Stimulated activated CD8-positive, alpha-beta memory T cell treated with anti-CD3 and anti-CD28 coated beads, Interleukin-2, amount 100 ng/mL, for 48 hours (primary cell): ENCODE data around the gene WDR4.
"Not testable (repeated sequence)": the region's sequence is repeated elsewhere in the genome, so short reads cannot be mapped to it uniquely, and the experiment has no call there.

Source experiments
- DNase-seq, 2 donors: peaks; one replicate each; pipeline ENCODE4 v3.0.0-alpha.2; 2020; ENCODE audit warnings: low read depth in 2 of 2

WDR4 gene

GRCh38 chr21:42852925-42853570 lies 26.3 kb downstream of the WDR4 start:
- DNase-seq = no peak

- DNase-seq = no peak
Measured at GRCh38 chr21:42851812-42852665, 27.3 kb downstream of the WDR4 start.

GRCh38 chr21:42850866-42851391 lies 28.4 kb downstream of the WDR4 start:
- DNase-seq = peak in 1 of 2 donors; percentile 28

GRCh38 chr21:42850463-42850862 lies 28.9 kb downstream of the WDR4 start:
- DNase-seq = no peak

- no peak for DNase-seq
Measured at GRCh38 chr21:42849759-42850412, 29.5 kb downstream of the WDR4 start.

DNA sequence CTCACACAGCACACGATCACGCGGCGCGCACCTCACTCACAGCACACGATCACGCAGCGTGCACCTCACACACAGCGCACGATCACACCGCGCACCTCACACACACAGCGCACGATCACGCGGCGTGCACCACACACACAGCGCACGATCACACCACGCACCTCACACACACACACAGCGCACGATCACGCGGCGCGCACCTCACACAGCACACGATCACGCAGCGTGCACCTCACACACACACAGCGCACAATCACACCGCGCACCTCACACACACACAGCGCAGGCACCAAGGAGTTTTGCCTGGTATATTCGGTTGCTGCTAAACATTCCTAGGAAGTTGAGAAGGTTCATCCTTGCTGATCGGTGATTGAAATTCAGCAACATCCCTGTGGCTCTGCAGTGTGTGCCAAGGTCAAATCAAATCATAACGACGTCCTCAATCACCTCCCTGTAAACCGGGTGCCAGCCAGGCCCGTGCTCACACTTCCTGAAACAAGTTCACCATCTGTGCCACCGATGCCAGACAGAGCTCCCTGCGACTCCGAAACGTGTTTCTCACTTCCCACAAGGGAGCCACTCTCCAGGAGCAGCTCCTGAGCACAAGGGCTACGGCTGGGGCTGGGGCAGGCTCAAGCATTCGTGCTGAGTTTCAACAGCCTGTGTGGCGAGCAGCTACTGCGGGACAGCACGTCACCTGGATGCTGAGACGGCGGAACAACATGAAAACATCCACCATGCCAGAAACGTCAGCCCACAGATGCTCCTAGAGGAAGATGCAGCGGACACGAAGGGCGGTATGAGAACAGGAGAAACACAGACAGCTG lies 30.2 kb downstream of the WDR4 start:
- DNase-seq = no peak

DNA sequence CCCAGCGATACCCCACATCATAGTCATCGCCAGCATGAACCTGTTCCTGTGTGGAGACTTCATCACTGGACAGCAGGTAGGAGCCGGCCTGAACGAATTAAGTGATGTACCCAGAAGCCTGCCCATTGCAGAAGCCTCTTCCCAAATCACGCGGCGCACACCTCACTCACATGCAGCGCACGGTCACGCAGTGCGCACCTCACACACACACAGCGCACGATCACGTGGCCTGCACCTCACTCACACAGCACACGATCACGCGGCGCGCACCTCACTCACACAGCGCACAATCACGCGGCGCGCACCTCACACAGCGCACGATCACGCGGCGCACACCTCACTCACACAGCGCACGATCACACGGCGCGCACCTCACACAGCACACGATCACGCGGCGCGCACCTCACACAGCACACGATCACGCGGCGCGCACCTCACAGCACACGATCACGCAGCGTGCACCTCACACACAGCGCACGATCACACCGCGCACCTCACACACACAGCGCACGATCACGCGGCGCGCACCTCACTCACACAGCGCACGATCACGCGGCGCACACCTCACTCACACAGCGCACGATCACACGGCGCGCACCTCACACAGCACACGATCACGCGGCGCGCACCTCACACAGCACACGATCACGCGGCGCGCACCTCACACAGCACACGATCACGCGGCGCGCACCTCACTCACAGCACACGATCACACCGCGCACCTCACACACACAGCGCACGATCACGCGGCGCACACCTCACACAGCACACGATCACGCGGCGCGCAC lies 31.0 kb downstream of the WDR4 start:
- not testable (repeated sequence) for DNase-seq

- DNase-seq = no peak
Measured at GRCh38 chr21:42847726-42848125, 31.6 kb downstream of the WDR4 start.

DNA sequence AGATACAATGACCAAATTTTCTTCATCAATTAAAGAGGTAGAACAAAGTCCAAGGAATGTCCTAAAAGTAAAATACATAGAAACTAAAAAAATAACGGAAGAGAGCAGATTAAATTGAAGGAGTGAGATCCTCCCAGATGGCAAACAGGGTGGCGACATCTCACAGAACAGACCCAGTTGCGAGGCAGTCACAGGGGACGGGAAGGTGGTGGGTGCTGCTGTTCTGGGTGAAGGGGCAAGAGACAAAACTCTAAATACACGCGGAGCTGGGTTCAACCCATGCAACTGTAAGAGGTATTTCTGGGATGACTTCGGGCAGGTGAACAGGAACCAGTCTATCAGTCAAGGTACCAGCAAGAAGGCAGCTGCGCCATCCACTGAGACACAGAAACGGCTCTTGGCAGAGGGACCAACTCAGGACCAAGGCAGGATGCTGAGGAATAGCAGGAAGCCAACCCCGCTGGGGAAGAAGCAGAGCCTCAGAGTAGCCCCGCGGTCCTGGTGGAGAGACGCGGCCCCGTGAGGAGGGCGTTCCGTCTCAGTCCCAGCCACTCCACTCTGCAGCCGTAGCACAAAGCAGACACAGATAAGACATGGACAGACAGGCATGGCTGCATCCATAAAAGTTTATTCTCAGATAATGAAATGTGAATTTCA lies 32.2 kb downstream of the WDR4 start:
- no peak for DNase-seq

DNA sequence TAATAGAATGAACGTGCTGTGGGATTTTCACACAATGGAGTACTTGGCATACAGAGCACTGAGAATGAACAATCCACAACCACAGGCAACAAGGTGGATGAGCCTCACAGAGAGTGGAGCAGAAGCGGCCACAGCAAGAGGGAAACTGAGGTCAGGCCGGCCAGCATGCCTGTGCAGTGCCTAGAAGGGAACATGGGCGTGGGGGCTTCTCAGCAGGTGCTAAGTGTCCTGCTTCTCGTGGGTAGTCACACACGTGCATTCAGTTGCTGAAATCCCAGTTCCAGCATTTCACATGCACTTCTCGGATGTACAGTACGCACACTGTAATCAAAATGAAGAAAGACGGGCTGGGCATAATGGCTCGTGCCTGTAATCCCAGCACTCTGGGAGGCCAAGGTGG lies 33.1 kb downstream of the WDR4 start:
- no peak for DNase-seq

DNA sequence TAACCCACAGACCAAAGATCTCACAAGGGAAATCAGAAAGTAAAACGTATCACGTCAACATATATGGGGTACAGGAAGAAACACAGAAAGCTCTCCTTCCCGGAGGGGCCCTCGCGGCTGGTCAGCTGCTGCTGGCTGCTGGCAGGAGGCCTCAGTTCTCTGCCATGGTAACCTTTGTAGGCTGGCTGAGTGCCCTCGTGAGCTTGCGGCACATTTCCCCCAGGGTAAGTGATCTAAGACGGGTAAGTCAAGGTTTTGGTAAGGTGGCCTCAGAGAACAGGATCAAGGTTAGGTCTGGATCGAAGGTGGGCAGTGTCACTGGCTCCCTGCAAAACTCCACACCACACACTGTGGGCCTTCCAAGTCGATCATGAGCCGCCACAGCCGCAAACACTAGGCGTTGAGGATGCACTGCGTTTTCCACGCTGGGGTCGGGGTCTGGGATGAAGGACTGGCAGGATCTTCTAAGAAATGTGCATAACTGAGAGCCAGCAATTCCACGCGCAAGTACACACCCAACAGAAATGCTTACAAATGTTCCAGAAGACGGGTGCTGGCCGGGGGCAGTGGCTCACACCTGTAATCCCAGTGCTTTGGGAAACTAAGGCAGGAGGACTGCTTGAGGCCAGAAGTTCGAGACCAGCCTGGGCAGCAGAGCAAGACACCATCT lies 33.9 kb downstream of the WDR4 start:
- DNase-seq = no peak

DNA sequence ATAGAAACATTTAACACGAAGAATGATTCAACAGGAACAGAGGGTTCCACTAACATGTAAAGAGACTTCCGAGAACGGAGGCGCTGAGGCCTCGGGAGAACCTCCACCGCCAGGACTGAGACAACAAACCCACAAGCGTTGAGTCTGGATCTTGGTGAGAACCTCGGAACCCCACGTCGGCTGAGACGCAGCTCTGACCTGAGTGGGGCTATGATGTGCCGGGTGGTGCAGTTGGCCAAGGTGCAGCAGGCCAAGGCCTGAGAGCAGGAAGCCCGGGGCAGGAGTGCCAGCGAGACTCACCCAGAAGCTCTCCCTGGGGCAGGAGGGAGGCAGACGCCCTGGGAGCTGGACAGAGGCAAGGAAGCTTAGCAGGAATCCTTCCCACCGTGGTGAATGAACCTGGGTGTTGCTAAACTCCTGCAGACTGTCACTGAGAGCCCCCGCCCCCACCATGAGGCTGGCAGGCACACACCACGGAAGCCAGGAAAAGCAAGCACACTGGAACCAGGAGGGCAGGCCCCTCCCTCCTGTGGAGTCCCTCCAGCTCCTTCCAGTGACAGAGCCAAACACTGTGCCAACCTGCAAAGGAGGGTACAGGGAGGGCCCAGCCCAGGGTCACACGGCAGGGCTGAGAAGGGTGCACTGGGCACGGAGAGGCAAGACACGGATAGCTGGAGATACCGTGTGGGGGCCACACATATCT lies 34.8 kb downstream of the WDR4 start:
- no peak for DNase-seq

DNA sequence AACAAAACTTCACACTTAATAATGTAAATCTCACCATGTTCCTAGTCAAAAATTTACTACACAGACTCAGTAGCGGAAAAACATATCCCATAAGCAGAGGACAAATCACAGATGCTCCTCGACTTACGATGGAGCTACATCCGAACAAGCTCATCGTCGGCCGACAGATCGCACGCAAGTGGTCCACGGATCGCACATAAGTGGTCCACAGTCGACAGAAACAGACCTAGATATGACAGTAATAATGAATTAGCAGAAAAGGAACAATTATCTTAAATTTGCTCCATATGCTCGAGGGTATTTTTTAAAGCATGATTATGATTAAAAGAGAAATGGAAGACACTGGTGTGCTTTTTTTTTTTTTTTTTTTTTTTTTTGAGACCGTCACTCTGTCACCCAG lies 36.3 kb downstream of the WDR4 start:
- DNase-seq = no peak

- DNase-seq = not testable (repeated sequence)
Measured at GRCh38 chr21:42841916-42842655, 37.3 kb downstream of the WDR4 start.

DNA sequence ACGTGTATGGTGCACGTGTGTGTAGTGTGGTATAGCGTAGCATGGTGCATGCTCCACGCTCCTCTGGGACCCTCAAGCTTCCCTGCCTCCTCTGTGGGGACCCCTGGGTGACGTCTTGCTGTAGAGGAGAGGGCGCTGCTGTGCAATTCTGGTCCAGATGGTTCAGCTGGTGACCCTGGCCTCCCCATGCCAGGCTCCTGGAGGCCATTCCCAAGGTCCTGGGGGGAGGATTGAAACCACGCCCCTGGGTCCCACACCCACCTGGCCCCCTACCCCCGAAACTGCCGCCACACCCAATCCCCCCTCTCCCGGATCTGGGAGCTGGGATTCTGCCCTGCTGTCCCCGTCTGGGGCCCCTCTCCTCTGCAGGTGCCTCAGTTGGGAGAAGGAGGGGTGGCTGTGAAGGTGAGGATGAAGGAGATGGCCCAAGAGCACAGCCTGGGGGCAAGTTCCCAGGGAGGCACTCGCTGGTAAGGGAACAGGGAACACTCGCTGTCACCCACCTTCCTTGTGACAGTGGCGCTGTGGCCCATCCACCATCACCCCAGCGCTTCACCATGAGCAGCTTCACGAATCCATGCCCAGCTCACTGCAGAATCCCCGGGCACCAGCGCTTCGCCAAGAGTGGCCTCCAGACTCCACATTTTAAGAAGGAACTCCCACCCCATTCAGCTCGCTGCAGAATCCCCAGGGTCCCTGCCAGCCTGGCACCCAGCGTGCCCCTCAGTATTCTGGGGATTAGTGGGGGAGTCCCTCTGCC lies 38.0 kb downstream of the WDR4 start:
- DNase-seq = no peak

DNA sequence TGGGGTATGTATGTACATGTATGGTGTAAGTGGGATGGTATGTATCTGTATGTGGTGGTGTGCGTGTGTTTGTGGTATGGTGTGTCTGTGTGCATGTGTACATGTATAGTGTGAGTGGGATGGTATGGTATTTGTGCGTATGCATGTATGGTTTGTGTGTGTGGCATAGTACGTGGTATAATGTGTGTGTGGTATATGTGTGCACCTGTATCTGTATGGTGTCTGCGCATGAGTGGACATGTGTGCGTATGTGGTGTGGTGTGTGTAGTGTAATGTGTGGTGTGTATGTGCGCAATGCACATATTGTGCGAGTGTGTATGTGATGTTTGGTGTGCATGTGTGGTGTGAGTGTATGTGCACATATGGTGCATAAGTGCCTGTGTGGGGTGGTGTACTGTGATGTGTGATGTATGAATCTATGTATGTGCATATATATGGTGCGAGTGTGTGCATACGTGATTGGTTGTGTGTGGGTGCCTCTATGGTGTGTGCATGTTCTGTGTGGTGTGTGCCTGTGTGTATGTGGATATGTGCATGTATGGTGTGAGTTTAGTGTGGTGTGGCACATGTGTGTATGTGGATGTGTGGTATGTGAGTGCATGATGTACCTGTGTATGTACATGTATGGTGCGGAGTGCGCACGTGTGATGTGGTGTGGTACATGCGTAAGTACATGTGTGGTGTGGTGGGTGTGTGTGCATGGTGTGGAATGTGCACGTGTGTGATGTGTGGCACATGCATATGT lies 38.8 kb downstream of the WDR4 start:
- DNase-seq = no peak
